ENCODE results near the gene SLC23A2.
"Not testable (repeated sequence)": the region's sequence is repeated elsewhere in the genome, so short reads cannot be mapped to it uniquely, and the experiment has no call there.

The SLC23A2 gene

GRCh38 chr20:5030348-5031205 is 29.3 kb upstream of the SLC23A2 start:
- DNase-seq (ENCODE audit: low read depth), result no peak
- no peak overlapping the region for H3K4me3 ChIP-seq (ENCODE audit: low read depth, low read length)
- in situ Hi-C loops (cut with HindIII; ENCODE audit: low sequenced_read_pairs), result no loop called here
- no peak for TF ChIP-seq CTCF (IDR thresholded peaks at IDR 0.05; ENCODE audit: low read depth, low read length, missing control alignments)

GRCh38 chr20:5028258-5029059 is 27.1 kb upstream of the SLC23A2 start:
- DNase-seq (ENCODE audit: low read depth); H3K4me3 ChIP-seq (ENCODE audit: low read depth, low read length); in situ Hi-C loops (cut with HindIII; ENCODE audit: low sequenced_read_pairs): not testable (repeated sequence)

- H3K4me3 ChIP-seq (ENCODE audit: low read depth, low read length), result no peak overlapping the region
- DNase-seq (ENCODE audit: low read depth), result no peak
- in situ Hi-C loops (cut with HindIII; ENCODE audit: low sequenced_read_pairs), result no loop called here
- TF ChIP-seq CTCF (IDR thresholded peaks at IDR 0.05; ENCODE audit: low read depth, low read length, missing control alignments), result no peak
Measured at GRCh38 chr20:5024982-5025381, 23.7 kb upstream of the SLC23A2 start.

- H3K4me3 ChIP-seq (ENCODE audit: low read depth, low read length), result no peak overlapping the region
- no peak for DNase-seq (ENCODE audit: low read depth)
- TF ChIP-seq CTCF (IDR thresholded peaks at IDR 0.05; ENCODE audit: low read depth, low read length, missing control alignments), result no peak
- in situ Hi-C loops (cut with HindIII; ENCODE audit: low sequenced_read_pairs), result no loop called here
Measured at GRCh38 chr20:5024103-5024502, 22.8 kb upstream of the SLC23A2 start.

GRCh38 chr20:5023171-5023570 is 21.9 kb upstream of the SLC23A2 start:
- in situ Hi-C loops (cut with HindIII; ENCODE audit: low sequenced_read_pairs); H3K4me3 ChIP-seq (ENCODE audit: low read depth, low read length); DNase-seq (ENCODE audit: low read depth): not testable (repeated sequence)

GRCh38 chr20:5020760-5021159 is 19.4 kb upstream of the SLC23A2 start:
- TF ChIP-seq CTCF (IDR thresholded peaks at IDR 0.05; ENCODE audit: low read depth, low read length, missing control alignments), result no peak
- no peak overlapping the region for H3K4me3 ChIP-seq (ENCODE audit: low read depth, low read length)
- no peak for DNase-seq (ENCODE audit: low read depth)
- in situ Hi-C loops (cut with HindIII; ENCODE audit: low sequenced_read_pairs), result no loop called here

- DNase-seq (ENCODE audit: low read depth), result no peak
- TF ChIP-seq CTCF (IDR thresholded peaks at IDR 0.05; ENCODE audit: low read depth, low read length, missing control alignments), result no peak
- in situ Hi-C loops (cut with HindIII; ENCODE audit: low sequenced_read_pairs), result no loop called here
Measured at GRCh38 chr20:5013682-5014447, 12.6 kb upstream of the SLC23A2 start.

More at GRCh38 chr20:5013682-5014447, 12.6 kb upstream of the SLC23A2 start:
- no peak overlapping the region for H3K4me3 ChIP-seq (ENCODE audit: low read depth, low read length)

Data from astrocyte of the cerebellum (primary cell).